Mucosa of descending colon (tissue), 3 donors: ENCODE measurements around the gene MED13. TPM values are rescaled to one million over a fixed set of nuclear protein-coding genes. Genes with fewer than 3 reads are reported as not detected.

Source experiments
- ATAC-seq: fragments of 200-7000 bp; cut with Tn5 transposase; one replicate; pipeline ENCODE4 v1.9.1; 2020; ENCODE audit warnings: mild to moderate bottlenecking, moderate library complexity
- DNase-seq, 3 donors: peaks; one replicate each; pipeline ENCODE4 v3.0.0-alpha.2; 2020
- H3K36me3 ChIP-seq: fragments of 200-600 bp; one replicate; pipeline ENCODE4 v1.8.0; 2021; ENCODE audit warnings: low read depth, mild to moderate bottlenecking
- H3K4me1 ChIP-seq: fragments of 200-600 bp; one replicate; pipeline ENCODE4 v1.8.0; 2021; ENCODE audit warnings: low read depth, mild to moderate bottlenecking
- H3K4me3 ChIP-seq: fragments of 200-600 bp; one replicate; pipeline ENCODE4 v1.8.0; 2021; ENCODE audit warnings: mild to moderate bottlenecking
- H3K9me3 ChIP-seq: fragments of 200-600 bp; one replicate; pipeline ENCODE4 v1.8.0; 2021; ENCODE audit warnings: mild to moderate bottlenecking
- intact Hi-C, 2 donors: fragments of 100-400 bp; cut with DNase I in 1 of 2; cut with micrococcal nuclease in 1 of 2; formaldehyde crosslinking; loops; one replicate each; pipeline versions ENCODE4 v1.11.0 to v1.11.1; 2022; cut with DNase I, micrococcal nuclease
- total RNA-seq, 3 donors: library from RNA; stranded (reverse); fragmentation: NEBNext Ultra II Directional in 2 of 3; extraction: Animal tissue kit (Norgen Biotek cat#: 25700) in 2 of 3; gene quantifications; one replicate each; pipeline versions ENCODE4 v1.2.1 to v1.2.4, GENCODE V29; 2021 to 2023
- TF ChIP-seq, protein P1 (sequence below): fragments of 200-600 bp; IDR thresholded peaks from one replicate; pipeline ENCODE4 v1.8.0; 2022; ENCODE audit warnings: antibody characterized with exemption, mild to moderate bottlenecking
- donor health status: DM: no; HTN: no; CAD: no; lungs with moderate emphysema.
- donor health status: DM: no; HTN: no; CAD: no.
- donor health status: DM: no; HTN: yes; CAD: no.

The MED13 gene
- total RNA-seq, 3 donors from 2014 or later, result 71.1 to 104 (median 82.4) TPM

DNA sequence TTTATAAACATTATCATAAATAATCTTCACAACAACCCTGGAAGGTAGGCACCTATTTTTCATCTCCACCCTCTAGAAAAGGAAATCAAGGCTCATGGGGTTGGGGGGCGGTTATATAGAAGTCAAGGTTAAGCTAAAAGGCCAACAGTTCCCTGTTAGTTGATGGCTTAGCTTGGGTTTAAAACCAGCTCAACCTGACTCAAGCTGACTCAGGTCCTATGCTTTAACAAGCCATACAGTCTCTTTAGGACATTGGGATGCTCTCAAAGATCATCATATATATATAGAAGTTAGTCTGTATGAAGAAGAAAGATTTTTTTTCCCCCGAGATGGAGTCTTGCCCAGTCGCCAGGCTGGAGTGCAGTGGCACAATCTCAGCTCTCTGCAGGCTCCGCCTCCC is 44.8 kb upstream of the MED13 start:
- no peak for ATAC-seq
- Histone ChIP-seq H3K36me3 (peaks cover 6% of the 10 kb centered on the region), H3K9me3 (no peaks in the 10 kb centered on the region), H3K4me3 (no peak overlapping the region), H3K4me1 (peaks cover 23% of the 10 kb centered on the region)
- intact Hi-C loops, result no loop called here
- DNase-seq, result peak in 1 of 3 donors; percentile 37
- TF ChIP-seq, protein P1, sequence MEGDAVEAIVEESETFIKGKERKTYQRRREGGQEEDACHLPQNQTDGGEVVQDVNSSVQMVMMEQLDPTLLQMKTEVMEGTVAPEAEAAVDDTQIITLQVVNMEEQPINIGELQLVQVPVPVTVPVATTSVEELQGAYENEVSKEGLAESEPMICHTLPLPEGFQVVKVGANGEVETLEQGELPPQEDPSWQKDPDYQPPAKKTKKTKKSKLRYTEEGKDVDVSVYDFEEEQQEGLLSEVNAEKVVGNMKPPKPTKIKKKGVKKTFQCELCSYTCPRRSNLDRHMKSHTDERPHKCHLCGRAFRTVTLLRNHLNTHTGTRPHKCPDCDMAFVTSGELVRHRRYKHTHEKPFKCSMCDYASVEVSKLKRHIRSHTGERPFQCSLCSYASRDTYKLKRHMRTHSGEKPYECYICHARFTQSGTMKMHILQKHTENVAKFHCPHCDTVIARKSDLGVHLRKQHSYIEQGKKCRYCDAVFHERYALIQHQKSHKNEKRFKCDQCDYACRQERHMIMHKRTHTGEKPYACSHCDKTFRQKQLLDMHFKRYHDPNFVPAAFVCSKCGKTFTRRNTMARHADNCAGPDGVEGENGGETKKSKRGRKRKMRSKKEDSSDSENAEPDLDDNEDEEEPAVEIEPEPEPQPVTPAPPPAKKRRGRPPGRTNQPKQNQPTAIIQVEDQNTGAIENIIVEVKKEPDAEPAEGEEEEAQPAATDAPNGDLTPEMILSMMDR, result no peak

DNA sequence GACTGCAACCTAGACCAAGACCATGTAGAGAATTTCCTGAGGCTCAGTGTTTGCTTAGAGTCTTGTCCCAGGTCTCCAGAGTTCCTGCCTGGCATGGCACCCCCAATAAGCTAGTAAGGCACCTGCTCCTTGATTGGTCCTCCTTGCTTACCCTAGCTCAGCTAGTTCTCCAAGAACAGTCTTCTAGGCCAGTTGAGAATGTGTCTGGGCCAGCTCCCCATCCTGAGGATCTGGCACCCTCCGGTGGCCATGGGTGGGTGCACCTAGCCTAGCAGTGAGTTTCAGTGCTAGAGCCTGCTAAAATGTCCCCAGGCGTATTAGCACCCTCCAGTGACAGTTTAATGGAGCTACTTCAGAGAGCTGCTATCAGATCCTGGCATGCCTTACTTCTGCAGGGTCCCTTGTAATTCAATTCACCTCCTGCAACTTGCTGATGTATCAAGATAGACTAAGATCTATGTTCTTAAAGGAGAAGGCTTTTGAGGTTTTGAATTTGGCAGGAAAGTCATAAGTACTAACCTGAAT is 44.4 kb upstream of the MED13 start:
- intact Hi-C loops, result no loop called here

DNA sequence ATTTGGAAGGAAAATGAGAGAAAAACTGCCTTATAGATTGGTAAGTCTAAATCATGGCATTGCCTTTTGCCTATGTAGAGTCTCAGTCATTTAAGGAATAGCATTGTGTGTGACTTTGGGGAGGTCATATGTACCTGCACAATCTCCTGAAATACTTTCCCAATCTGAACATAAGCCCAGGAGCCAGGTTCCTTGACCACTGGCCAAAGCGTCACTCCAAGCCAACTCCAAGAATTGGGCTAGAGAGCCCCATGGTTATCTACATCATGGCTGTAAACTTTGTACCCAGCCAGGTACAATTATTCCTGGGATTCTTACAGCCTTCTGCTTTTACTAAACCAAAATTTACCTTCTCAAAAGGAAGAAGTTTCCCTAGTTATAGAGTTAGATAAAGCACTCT is 40.8 kb upstream of the MED13 start:
- ATAC-seq (no peak), DNase-seq (no peak)
- intact Hi-C loops, result no loop called here

More for the DNA sequence above, 44.4 kb upstream of the MED13 start:
- H3K9me3 ChIP-seq, result no peaks in the 10 kb centered on the region
- TF ChIP-seq, protein P1, result peak; percentile 63
- ATAC-seq (peak; percentile 86), DNase-seq (peak; percentile 69 to 85 (median 79))
- H3K36me3 ChIP-seq, result peaks cover 6% of the 10 kb centered on the region
- H3K4me3 ChIP-seq, result no peak overlapping the region
- peaks cover 23% of the 10 kb centered on the region for H3K4me1 ChIP-seq

DNA sequence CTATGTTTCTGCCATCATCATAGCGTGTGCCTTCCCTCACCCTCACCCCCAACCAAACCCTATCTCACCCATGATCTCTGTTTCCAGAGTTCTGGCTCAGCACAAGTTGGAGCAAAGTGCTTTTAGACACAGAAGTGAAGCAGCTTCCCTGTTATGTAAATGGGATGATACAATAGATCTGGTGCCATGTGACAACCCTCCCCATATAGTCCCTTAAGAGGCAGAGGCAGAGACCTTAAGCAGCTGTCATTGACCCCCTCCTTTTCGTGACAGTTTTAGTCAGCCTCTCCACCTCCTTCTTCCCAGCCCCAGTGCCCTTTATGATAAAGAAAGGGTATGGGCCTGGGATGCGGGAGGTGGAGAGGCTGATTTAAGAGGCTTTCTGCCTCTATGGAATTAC is 40.3 kb upstream of the MED13 start:
- peaks cover 5% of the 10 kb centered on the region for H3K4me1 ChIP-seq
- intact Hi-C loops, result no loop called here
- H3K4me3 ChIP-seq, result no peak overlapping the region
- no peaks in the 10 kb centered on the region for H3K9me3 ChIP-seq
- DNase-seq (no peak), ATAC-seq (no peak)
- no peaks in the 10 kb centered on the region for H3K36me3 ChIP-seq
- TF ChIP-seq, protein P1, result no peak

More for the DNA sequence above, 40.8 kb upstream of the MED13 start:
- H3K9me3 ChIP-seq, result no peaks in the 10 kb centered on the region
- H3K36me3 ChIP-seq, result peaks cover 2% of the 10 kb centered on the region
- H3K4me1 ChIP-seq, result peaks cover 10% of the 10 kb centered on the region
- no peak overlapping the region for H3K4me3 ChIP-seq
- TF ChIP-seq, protein P1, result no peak

DNA sequence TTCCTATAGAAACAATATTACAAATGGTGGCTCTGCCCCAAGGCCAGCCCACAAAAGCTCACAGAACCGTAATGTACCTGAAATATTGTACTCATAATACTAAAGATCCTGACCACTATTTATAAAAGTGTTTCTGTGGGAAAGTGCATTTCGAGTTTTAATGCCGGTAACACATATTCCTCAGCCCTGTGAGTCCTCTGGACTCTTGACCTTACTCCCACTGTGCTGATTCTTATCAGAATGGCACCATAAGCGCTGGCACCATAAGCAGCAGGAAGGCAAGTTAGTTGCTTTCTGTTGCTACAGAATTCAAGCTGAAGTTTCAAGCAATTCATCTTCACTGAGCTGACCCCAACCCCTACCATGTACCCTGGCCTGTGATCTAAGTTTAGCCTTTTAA is 36.4 kb upstream of the MED13 start:
- DNase-seq, result no peak
- intact Hi-C loops, result no loop called here
- no peak overlapping the region for H3K4me3 ChIP-seq
- ATAC-seq, result peak; percentile 63
- H3K9me3 ChIP-seq, result no peaks in the 10 kb centered on the region
- no peaks in the 10 kb centered on the region for H3K36me3 ChIP-seq
- H3K4me1 ChIP-seq, result peaks cover 4% of the 10 kb centered on the region
- TF ChIP-seq, protein P1, result no peak

DNA sequence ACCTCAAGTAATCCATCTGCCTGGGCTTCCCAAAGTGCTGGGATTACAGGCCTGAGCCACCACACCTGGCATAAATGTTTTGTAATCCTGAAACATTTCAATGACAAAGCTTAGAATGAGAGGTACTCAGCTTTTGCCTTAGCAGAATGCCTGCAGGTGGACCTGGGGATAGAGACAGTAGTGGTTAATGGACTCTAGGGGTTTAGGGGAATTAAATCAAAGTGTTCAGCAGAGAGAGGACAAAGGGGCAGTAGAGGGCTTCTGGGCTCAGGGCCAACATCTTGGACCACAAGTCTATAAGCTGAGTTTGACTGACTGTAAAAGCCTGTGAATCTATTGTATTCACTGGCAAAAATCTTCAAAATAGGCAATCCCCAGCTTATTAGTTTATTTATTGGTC is 36.0 kb upstream of the MED13 start:
- ATAC-seq (no peak), DNase-seq (no peak)
- H3K4me3 ChIP-seq, result no peak overlapping the region
- intact Hi-C loops, result no loop called here
- H3K4me1 ChIP-seq, result peaks cover 4% of the 10 kb centered on the region
- H3K9me3 ChIP-seq, result no peaks in the 10 kb centered on the region
- H3K36me3 ChIP-seq, result no peaks in the 10 kb centered on the region
- TF ChIP-seq, protein P1, result no peak
